Measurements from ENCODE around the gene PLVAP.
A peak's percentile ranks its signal among the peaks of the same experiment; 100 is the strongest.

PLVAP gene

DNA sequence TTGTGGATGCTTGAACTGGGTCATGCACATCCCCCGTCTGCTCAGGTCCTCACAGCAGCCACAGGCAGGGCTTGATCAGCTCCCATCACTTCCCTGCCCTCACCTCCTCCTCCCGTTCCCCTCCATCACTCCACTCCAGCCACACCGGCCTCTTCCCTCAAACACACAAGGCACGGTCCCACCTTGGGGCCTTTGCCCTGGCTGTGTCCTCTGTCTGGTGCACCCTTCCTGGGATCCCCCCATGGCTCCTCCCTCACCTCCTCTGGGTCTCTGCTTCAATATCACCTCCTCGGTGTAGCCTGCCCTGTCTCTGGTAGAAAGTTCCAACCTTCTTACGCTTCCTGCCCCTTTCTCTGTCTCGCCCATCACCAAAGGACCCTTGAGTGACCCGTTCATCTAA is 23.8 kb downstream of the PLVAP start:
- Histone ChIP-seq H3K4me3 (ENCODE audit: extremely low read depth, insufficient read depth, low read length, poor library complexity, severe bottlenecking) (no peak overlapping the region), H3K9me3 (ENCODE audit: control insufficient read depth, low read length) (no peaks in the 10 kb centered on the region), H3K36me3 (ENCODE audit: control insufficient read depth, insufficient read depth, low read length) (no peaks in the 10 kb centered on the region), H3K4me1 (ENCODE audit: control insufficient read depth, insufficient read depth, low read length, poor library complexity, severe bottlenecking) (peaks cover 21% of the 10 kb centered on the region), H3K27ac (ENCODE audit: low read depth, low read length, severe bottlenecking) (no peak overlapping the region)
- 90 to 96% methylated on average over 8 of the region's 8 CpGs for WGBS, 2 experiments (ENCODE audit: insufficient coverage in 2 of 2)

DNA sequence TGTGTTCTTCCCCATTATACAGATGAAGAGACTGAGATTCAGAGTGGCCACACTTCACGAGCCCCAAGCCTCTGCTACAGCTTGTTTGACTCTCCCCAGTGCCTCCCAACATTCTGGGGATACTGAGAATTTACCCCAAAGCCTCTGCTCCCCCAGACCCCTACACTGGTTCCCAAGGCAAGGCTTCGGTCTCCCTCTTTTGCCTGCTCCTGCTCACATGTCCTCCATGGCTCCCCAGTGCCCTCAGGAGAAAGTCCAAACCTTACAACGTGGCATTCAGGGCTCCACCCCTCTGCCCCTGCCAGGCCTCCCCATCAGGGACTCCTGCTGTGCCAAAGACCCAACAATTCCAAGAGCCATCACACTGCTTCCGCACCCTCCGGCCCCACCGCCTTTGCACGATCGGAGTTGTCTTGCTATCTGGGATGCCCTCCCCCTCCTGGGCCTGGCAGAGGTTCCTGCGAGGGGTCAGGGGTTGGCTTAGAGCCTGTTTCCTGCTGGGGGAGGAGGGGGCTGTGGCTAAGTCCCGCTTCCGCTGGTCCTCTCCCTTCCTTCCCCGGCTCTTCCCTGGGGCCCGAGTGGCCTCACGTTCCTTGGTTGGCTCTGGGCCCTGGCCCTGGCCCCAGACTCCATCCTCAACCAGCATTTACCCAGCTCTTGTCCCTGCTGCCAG is 24.4 kb downstream of the PLVAP start:
- H3K36me3 ChIP-seq (ENCODE audit: control insufficient read depth, insufficient read depth, low read length), result no peaks in the 10 kb centered on the region
- no peak overlapping the region for H3K27ac ChIP-seq (ENCODE audit: low read depth, low read length, severe bottlenecking)
- 79 to 85% methylated on average over 9 to 11 of the region's 14 CpGs for WGBS, 2 experiments (ENCODE audit: insufficient coverage in 2 of 2)
- H3K4me1 ChIP-seq (ENCODE audit: control insufficient read depth, insufficient read depth, low read length, poor library complexity, severe bottlenecking), result peaks cover 21% of the 10 kb centered on the region
- H3K4me3 ChIP-seq (ENCODE audit: extremely low read depth, insufficient read depth, low read length, poor library complexity, severe bottlenecking), result no peak overlapping the region
- H3K9me3 ChIP-seq (ENCODE audit: control insufficient read depth, low read length), result no peaks in the 10 kb centered on the region

DNA sequence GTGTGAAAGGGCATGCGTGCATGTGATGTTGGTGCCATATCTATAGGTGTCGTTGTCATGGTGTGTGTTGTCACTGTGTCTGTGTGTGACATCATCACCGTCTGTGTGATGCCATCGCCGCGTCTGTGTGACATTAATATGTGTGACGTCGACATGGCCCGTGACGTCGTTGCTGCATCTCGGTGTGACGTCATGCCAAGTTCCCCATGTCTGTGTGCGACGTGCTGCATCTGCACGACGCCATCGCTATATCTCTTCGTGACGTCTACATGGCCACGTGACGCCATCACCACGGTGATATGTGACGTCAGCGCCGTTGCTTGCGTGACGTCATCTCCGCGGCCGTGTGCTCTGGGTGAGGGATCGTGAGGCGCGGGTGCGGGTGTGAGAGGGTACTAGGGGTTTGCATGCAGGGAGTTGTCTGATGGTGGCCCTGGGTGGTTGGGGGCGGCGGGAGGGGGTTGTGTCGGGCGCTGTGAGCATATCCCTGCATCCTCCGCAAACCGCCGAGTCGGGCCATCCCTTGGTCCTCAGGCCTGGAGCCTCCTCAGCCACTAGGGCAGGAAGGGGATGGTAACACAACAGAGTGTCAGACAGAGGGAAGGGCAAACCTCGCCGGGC is 25.2 kb downstream of the PLVAP start:
- Histone ChIP-seq H3K27ac (ENCODE audit: low read depth, low read length, severe bottlenecking) (no peak overlapping the region), H3K9me3 (ENCODE audit: control insufficient read depth, low read length) (no peaks in the 10 kb centered on the region), H3K4me3 (ENCODE audit: extremely low read depth, insufficient read depth, low read length, poor library complexity, severe bottlenecking) (no peak overlapping the region), H3K36me3 (ENCODE audit: control insufficient read depth, insufficient read depth, low read length) (no peaks in the 10 kb centered on the region), H3K4me1 (ENCODE audit: control insufficient read depth, insufficient read depth, low read length, poor library complexity, severe bottlenecking) (peaks cover 25% of the 10 kb centered on the region)
- 94 to 96% methylated on average over 33 to 35 of the region's 45 CpGs for WGBS, 2 experiments (ENCODE audit: insufficient coverage in 2 of 2)

DNA sequence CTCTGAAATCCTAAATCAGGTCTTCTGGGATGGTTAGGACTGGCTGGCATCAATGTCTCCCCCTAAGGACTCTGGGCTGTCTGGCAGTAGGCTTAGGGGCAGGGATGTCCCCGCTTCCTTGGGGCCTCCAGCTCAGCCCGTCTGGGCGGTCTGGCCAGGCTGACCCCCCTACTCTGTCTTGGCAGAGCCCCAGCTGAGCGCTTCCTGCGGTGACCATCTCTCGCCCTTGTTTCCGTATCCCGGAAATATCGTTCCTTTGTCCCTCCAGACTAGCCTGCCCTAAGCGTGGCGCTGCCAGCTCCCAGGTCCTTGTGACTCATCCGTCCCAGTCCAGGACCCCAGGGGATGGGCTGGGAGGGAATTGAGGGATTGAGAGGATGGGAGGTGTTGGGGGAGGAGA is 28.4 kb downstream of the PLVAP start:
- WGBS, 2 experiments (ENCODE audit: insufficient coverage in 2 of 2), result 11 to 14% methylated on average over 5 to 7 of the region's 12 CpGs
- Histone ChIP-seq H3K4me1 (ENCODE audit: control insufficient read depth, insufficient read depth, low read length, poor library complexity, severe bottlenecking) (peaks cover 25% of the 10 kb centered on the region), H3K4me3 (ENCODE audit: extremely low read depth, insufficient read depth, low read length, poor library complexity, severe bottlenecking) (no peak overlapping the region), H3K27ac (ENCODE audit: low read depth, low read length, severe bottlenecking) (peak overlapping the region; percentile 83), H3K36me3 (ENCODE audit: control insufficient read depth, insufficient read depth, low read length) (peaks cover 5% of the 10 kb centered on the region), H3K9me3 (ENCODE audit: control insufficient read depth, low read length) (no peaks in the 10 kb centered on the region)

DNA sequence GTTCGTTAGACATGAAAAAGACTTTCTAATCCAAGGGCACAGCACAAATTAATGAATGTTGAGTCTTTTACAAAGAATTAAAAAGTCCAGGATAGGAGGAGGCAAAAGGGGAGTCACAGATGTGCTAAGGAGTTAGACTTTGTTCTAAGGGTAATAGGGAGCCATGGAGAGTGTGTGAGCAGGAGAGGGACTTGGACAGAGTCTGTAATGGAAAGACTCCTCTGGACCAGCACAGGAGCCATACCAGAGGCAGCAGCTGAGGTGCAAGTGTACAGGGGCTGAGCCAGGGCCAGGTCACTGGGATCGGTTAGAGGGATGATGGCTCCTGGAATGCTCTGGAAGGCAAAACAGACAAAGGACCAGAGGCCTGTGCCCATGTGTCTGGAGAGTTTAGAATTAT is 29.3 kb downstream of the PLVAP start:
- peaks cover 6% of the 10 kb centered on the region for H3K36me3 ChIP-seq (ENCODE audit: control insufficient read depth, insufficient read depth, low read length)
- peaks cover 21% of the 10 kb centered on the region for H3K4me1 ChIP-seq (ENCODE audit: control insufficient read depth, insufficient read depth, low read length, poor library complexity, severe bottlenecking)
- H3K4me3 ChIP-seq (ENCODE audit: extremely low read depth, insufficient read depth, low read length, poor library complexity, severe bottlenecking), result no peak overlapping the region
- peak overlapping the region; percentile 26 for H3K27ac ChIP-seq (ENCODE audit: low read depth, low read length, severe bottlenecking)
- H3K9me3 ChIP-seq (ENCODE audit: control insufficient read depth, low read length), result no peaks in the 10 kb centered on the region
- WGBS, 2 experiments (ENCODE audit: insufficient coverage in 2 of 2), result 100% methylated on average over 1 to 2 of the region's 2 CpGs

DNA sequence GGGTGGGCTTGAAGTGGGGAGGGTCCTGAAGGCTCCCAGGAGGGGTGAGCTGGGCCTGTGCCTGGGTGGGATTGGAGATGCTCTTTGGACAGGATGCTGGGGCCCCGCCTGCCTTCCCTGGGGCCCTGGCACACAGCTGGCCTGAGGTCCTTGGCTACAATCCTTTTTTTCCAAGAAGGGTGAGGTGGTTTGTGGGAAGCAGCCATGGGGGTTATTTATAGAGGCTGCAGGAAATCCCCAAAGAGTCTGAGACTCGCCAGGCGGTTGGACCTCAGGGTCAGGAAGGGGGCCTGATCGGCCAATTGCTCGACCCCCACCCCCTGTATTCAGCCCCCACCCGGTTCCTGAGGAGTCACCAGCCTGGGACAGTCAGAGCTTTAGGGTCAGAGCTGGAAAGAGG is 29.8 kb downstream of the PLVAP start:
- no peaks in the 10 kb centered on the region for H3K9me3 ChIP-seq (ENCODE audit: control insufficient read depth, low read length)
- H3K4me1 ChIP-seq (ENCODE audit: control insufficient read depth, insufficient read depth, low read length, poor library complexity, severe bottlenecking), result peaks cover 20% of the 10 kb centered on the region
- peak overlapping the region; percentile 26 for H3K27ac ChIP-seq (ENCODE audit: low read depth, low read length, severe bottlenecking)
- no peak overlapping the region for H3K4me3 ChIP-seq (ENCODE audit: extremely low read depth, insufficient read depth, low read length, poor library complexity, severe bottlenecking)
- WGBS, 2 experiments (ENCODE audit: insufficient coverage in 2 of 2), result 82% methylated on average over 3 of the region's 6 CpGs; no CpG with 5 or more reads in 1 of the 2 experiments
- peaks cover 9% of the 10 kb centered on the region for H3K36me3 ChIP-seq (ENCODE audit: control insufficient read depth, insufficient read depth, low read length)

DNA sequence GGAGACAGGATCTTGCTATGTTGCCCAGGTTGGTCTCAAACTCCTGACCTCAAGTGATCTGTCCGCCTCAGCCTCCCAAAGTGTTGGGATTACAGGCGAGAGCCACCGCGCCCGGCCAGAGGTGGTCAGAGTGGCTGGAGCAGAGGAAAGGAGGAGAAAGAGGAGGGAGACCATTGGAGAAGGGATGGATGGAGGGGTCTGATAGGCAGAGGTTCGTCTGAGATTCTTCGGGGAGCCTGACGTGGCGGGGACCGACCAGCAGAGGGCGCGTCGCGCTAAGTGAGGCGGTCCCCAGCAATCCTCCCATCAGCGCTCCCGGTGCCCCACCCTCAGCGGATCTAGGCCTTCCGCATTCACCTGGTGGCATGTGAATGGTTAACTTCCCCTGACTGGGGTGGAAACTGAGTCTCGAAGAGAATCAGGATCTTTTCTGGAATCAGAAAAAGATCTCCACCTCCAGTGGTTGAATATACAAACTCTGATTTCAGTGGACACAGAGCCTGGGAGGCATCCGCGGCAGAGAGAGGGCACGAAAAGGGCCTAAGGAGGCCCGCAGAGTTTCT is 31.0 kb downstream of the PLVAP start:
- H3K4me1 ChIP-seq (ENCODE audit: control insufficient read depth, insufficient read depth, low read length, poor library complexity, severe bottlenecking), result peaks cover 16% of the 10 kb centered on the region
- H3K27ac ChIP-seq (ENCODE audit: low read depth, low read length, severe bottlenecking), result no peak overlapping the region
- H3K9me3 ChIP-seq (ENCODE audit: control insufficient read depth, low read length), result no peaks in the 10 kb centered on the region
- 22 to 23% methylated on average over 20 to 23 of the region's 24 CpGs for WGBS, 2 experiments (ENCODE audit: insufficient coverage in 2 of 2)
- peaks cover 21% of the 10 kb centered on the region for H3K36me3 ChIP-seq (ENCODE audit: control insufficient read depth, insufficient read depth, low read length)
- no peak overlapping the region for H3K4me3 ChIP-seq (ENCODE audit: extremely low read depth, insufficient read depth, low read length, poor library complexity, severe bottlenecking)

DNA sequence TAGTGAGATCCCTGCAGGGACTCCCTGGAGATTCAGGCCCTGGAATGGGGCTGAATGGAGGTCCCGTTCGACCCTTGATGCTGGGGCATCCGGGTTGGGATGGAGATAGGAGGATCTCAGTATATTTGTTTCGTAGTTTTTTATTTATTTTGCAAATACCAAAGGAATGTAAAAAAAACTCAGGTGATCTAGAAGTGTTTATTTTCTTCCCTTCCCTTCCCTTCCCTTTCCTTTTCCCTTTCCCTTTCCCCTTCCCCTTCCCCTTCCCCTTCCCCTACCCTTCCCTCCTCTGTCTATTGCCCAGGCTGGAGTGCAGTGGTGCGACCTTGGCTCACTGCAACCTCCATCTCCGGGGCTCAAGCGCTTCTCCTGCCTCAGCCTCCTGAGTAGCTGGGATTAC is 35.3 kb downstream of the PLVAP start:
- H3K4me3 ChIP-seq (ENCODE audit: extremely low read depth, insufficient read depth, low read length, poor library complexity, severe bottlenecking), result no peak overlapping the region
- H3K36me3 ChIP-seq (ENCODE audit: control insufficient read depth, insufficient read depth, low read length), result peaks cover 35% of the 10 kb centered on the region
- no peak overlapping the region for H3K27ac ChIP-seq (ENCODE audit: low read depth, low read length, severe bottlenecking)
- no peaks in the 10 kb centered on the region for H3K4me1 ChIP-seq (ENCODE audit: control insufficient read depth, insufficient read depth, low read length, poor library complexity, severe bottlenecking)
- 95 to 100% methylated on average over 3 to 5 of the region's 7 CpGs for WGBS, 2 experiments (ENCODE audit: insufficient coverage in 2 of 2)
- H3K9me3 ChIP-seq (ENCODE audit: control insufficient read depth, low read length), result no peaks in the 10 kb centered on the region

DNA sequence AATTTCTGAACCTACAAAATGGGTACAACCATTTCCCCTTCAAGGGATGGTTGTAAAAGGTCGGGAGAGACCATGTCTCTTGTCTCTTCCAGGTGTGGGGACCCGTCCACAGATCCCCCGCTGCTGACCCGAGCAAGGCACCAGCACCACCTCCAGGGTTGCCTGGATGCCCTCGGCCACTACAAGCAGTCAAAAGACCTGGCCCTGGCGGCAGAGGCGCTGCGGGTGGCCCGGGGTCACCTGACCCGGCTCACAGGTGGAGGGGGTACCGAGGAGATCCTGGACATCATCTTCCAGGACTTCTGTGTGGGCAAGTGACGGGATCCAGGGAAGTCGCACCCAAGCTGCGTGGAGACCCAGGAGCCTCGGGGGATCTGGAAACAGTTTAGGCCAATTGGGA is 35.8 kb downstream of the PLVAP start:
- peaks cover 35% of the 10 kb centered on the region for H3K36me3 ChIP-seq (ENCODE audit: control insufficient read depth, insufficient read depth, low read length)
- H3K9me3 ChIP-seq (ENCODE audit: control insufficient read depth, low read length), result no peaks in the 10 kb centered on the region
- no peaks in the 10 kb centered on the region for H3K4me1 ChIP-seq (ENCODE audit: control insufficient read depth, insufficient read depth, low read length, poor library complexity, severe bottlenecking)
- 94 to 95% methylated on average over 15 of the region's 15 CpGs for WGBS, 2 experiments (ENCODE audit: insufficient coverage in 2 of 2)
- H3K4me3 ChIP-seq (ENCODE audit: extremely low read depth, insufficient read depth, low read length, poor library complexity, severe bottlenecking), result no peak overlapping the region
- no peak overlapping the region for H3K27ac ChIP-seq (ENCODE audit: low read depth, low read length, severe bottlenecking)

DNA sequence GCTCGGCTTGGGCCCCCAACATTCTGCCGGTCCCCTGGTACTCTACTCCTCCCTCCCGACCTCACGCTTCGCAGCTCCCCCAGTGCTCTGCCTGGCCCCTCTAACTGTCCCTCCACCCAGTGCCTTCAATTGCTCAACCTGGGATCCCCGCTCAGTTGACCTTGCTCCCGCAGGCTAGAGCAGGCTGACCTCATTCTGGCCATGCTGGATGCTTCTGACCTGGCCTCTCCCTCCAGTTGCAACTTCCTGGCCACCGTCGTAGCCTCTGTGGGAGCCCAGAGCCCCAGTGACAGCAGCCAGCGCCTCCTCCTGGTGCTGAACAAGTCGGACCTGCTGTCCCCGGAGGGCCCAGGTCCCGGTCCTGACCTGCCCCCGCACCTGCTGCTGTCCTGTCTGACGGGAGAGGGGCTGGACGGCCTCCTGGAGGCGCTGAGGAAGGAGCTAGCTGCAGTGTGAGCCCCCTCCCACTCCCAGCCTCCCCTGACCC is 36.2 kb downstream of the PLVAP start:
- 73 to 77% methylated on average over 15 of the region's 17 CpGs for WGBS, 2 experiments (ENCODE audit: insufficient coverage in 2 of 2)
- H3K27ac ChIP-seq (ENCODE audit: low read depth, low read length, severe bottlenecking), result no peak overlapping the region
- no peaks in the 10 kb centered on the region for H3K9me3 ChIP-seq (ENCODE audit: control insufficient read depth, low read length)
- H3K36me3 ChIP-seq (ENCODE audit: control insufficient read depth, insufficient read depth, low read length), result peaks cover 35% of the 10 kb centered on the region
- H3K4me1 ChIP-seq (ENCODE audit: control insufficient read depth, insufficient read depth, low read length, poor library complexity, severe bottlenecking), result no peaks in the 10 kb centered on the region
- H3K4me3 ChIP-seq (ENCODE audit: extremely low read depth, insufficient read depth, low read length, poor library complexity, severe bottlenecking), result no peak overlapping the region

Data from mesodermal cell (in vitro differentiated cells).